ENCODE results near the gene KMT2C.

The KMT2C gene

GRCh38 chr7:152132812-152133211 is 303.0 kb downstream of the KMT2C start:
- TF ChIP-seq TAF1 (IDR thresholded peaks at IDR 0.05; ENCODE audit: low read depth) (no peak), FOXM1 (IDR thresholded peaks at IDR 0.05; ENCODE audit: borderline replicate concordance, low read depth) (no peak), USF1 (IDR thresholded peaks at IDR 0.05) (no peak), CEBPB (IDR thresholded peaks at IDR 0.05) (no peak), RAD21 (IDR thresholded peaks at IDR 0.05; ENCODE audit: low read depth) (no peak), TCF12 (IDR thresholded peaks at IDR 0.05; ENCODE audit: low read depth) (no peak), CREB1 (IDR thresholded peaks at IDR 0.05; ENCODE audit: low read depth) (no peak), YY1 (IDR thresholded peaks at IDR 0.05; ENCODE audit: low read depth) (no peak), EGR1 (IDR thresholded peaks at IDR 0.05) (no peak), EP300 (IDR thresholded peaks at IDR 0.05; ENCODE audit: borderline replicate concordance) (no peak), TEAD4 (IDR thresholded peaks at IDR 0.05) (no peak), ZBTB7A (IDR thresholded peaks at IDR 0.05; ENCODE audit: low read depth) (no peak), MAX (IDR thresholded peaks at IDR 0.05) (no peak), NFIC (IDR thresholded peaks at IDR 0.05) (no peak)
- TF ChIP-seq, protein P1, sequence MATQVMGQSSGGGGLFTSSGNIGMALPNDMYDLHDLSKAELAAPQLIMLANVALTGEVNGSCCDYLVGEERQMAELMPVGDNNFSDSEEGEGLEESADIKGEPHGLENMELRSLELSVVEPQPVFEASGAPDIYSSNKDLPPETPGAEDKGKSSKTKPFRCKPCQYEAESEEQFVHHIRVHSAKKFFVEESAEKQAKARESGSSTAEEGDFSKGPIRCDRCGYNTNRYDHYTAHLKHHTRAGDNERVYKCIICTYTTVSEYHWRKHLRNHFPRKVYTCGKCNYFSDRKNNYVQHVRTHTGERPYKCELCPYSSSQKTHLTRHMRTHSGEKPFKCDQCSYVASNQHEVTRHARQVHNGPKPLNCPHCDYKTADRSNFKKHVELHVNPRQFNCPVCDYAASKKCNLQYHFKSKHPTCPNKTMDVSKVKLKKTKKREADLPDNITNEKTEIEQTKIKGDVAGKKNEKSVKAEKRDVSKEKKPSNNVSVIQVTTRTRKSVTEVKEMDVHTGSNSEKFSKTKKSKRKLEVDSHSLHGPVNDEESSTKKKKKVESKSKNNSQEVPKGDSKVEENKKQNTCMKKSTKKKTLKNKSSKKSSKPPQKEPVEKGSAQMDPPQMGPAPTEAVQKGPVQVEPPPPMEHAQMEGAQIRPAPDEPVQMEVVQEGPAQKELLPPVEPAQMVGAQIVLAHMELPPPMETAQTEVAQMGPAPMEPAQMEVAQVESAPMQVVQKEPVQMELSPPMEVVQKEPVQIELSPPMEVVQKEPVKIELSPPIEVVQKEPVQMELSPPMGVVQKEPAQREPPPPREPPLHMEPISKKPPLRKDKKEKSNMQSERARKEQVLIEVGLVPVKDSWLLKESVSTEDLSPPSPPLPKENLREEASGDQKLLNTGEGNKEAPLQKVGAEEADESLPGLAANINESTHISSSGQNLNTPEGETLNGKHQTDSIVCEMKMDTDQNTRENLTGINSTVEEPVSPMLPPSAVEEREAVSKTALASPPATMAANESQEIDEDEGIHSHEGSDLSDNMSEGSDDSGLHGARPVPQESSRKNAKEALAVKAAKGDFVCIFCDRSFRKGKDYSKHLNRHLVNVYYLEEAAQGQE (IDR thresholded peaks at IDR 0.05; ENCODE audit: low read depth): no peak

DNA sequence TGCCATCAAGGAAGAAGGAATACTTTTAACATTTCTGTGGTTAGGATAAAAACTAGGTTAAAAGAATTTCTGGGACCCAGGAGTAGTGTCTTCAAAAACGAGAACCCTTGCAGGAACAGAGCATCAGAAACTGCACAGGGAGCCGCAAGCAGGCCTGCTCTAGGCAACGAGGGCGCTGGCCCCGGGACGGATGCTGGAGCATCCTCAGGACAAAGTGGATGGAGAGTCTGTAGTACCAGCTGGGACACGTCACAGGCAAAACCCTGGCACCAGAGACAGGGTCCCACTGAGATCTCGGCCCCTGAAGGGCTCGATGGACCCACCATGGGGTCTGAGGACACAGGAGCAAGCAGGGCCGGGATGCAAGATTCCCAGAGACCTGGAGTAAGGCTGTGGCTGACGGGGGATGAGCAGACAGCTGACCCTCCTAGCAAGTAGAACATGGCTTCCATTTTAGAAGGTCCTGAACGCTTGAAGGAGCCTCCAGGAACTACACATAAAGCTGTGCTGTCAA is 303.8 kb downstream of the KMT2C start:
- TF ChIP-seq CEBPB (IDR thresholded peaks at IDR 0.05) (no peak), USF1 (IDR thresholded peaks at IDR 0.05) (no peak), CREB1 (IDR thresholded peaks at IDR 0.05; ENCODE audit: low read depth) (no peak), TCF12 (IDR thresholded peaks at IDR 0.05; ENCODE audit: low read depth) (no peak), EP300 (IDR thresholded peaks at IDR 0.05; ENCODE audit: borderline replicate concordance) (no peak), ZBTB7A (IDR thresholded peaks at IDR 0.05; ENCODE audit: low read depth) (no peak), MAX (IDR thresholded peaks at IDR 0.05) (no peak), TAF1 (IDR thresholded peaks at IDR 0.05; ENCODE audit: low read depth) (no peak), TEAD4 (IDR thresholded peaks at IDR 0.05) (no peak), YY1 (IDR thresholded peaks at IDR 0.05; ENCODE audit: low read depth) (no peak)
- TF ChIP-seq, protein P1 (IDR thresholded peaks at IDR 0.05; ENCODE audit: low read depth): no peak

DNA sequence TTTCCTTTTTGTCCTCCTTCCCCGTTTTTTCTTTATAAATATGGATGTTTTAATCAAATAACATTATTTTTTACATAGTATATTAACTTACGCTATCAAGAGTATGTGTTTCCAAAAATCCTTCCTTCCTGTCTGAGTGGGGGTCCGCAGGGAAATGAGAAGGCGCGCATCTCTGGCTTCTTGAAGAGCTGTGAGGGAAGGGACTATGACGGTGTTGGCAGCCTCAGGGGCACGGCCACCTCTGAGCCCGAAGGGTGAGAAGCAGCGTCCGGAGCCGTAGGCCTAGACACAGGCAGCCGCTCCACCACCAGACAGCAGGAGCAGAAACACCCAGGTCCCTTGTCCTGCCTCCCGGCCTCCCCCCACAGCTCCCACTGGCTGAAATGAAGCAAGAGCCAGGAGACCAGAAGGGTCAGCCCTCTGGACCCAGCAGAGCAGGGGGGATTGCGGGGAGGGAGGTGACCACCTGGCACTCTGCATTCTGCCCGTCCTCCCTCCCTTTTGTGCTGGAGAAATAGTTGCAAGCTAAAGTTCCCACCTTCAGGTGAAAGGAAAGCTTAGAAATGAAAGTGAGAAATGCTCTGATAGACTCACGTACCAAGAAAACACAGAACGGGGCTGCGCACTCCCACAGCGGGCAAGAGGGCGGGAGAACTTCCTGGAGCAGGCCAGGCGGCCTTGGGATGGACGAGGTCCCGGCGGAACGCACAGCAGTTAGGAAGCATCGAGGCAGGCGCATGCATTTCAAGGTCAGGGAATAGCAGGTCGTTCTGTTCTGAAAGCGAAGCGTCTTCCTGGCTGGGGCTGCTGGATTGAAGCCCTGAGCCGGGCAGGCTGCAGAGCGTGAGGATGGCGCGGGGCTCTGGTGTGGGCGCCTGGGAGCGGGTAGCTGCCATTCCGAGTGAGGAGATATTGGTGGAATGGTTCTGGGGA is 304.9 kb downstream of the KMT2C start:
- TF ChIP-seq USF1 (IDR thresholded peaks at IDR 0.05) (no peak), CREB1 (IDR thresholded peaks at IDR 0.05; ENCODE audit: low read depth) (no peak), YY1 (IDR thresholded peaks at IDR 0.05; ENCODE audit: low read depth) (no peak), EGR1 (IDR thresholded peaks at IDR 0.05) (no peak)

DNA sequence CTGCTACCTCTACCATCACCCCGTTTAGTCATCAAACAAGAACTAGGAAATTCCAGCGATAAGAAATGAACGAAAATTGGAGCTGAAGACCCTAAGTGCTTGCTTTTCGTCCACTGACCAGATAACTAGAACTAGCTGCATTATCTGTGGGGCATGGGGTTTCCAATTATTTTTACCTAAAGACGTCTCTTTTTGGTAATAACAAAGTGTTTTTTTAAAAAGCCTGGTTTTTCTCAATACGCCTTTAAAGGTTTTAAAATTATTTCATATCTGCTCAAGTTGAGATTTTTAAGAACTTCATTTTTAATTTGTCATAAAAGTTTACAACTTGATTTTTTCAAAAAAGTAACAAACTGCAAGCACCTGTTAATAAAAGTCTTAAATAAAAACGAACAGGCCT is 306.1 kb downstream of the KMT2C start:
- no peak for TF ChIP-seq EGR1 (IDR thresholded peaks at IDR 0.05)
- TF ChIP-seq, protein P1 (IDR thresholded peaks at IDR 0.05; ENCODE audit: low read depth): no peak
- TF ChIP-seq YY1 (IDR thresholded peaks at IDR 0.05; ENCODE audit: low read depth): no peak
- no peak for TF ChIP-seq CEBPB (IDR thresholded peaks at IDR 0.05)
- TF ChIP-seq USF1 (IDR thresholded peaks at IDR 0.05): no peak
- no peak for TF ChIP-seq RAD21 (IDR thresholded peaks at IDR 0.05; ENCODE audit: low read depth)
- no peak for TF ChIP-seq FOXM1 (IDR thresholded peaks at IDR 0.05; ENCODE audit: borderline replicate concordance, low read depth)
- TF ChIP-seq NFIC (IDR thresholded peaks at IDR 0.05): no peak
- TF ChIP-seq CREB1 (IDR thresholded peaks at IDR 0.05; ENCODE audit: low read depth): no peak
- no peak for TF ChIP-seq ZBTB7A (IDR thresholded peaks at IDR 0.05; ENCODE audit: low read depth)
- TF ChIP-seq TAF1 (IDR thresholded peaks at IDR 0.05; ENCODE audit: low read depth): no peak
- no peak for TF ChIP-seq EP300 (IDR thresholded peaks at IDR 0.05; ENCODE audit: borderline replicate concordance)
